ENCODE results near the gene SPEN. TPM values are rescaled to one million over a fixed set of nuclear protein-coding genes. Genes with fewer than 3 reads are reported as not detected.

The SPEN gene
- total and polyA plus RNA-seq, 7 experiments from 2014 or later = 10.1 to 92.1 (median 77.9) TPM

DNA sequence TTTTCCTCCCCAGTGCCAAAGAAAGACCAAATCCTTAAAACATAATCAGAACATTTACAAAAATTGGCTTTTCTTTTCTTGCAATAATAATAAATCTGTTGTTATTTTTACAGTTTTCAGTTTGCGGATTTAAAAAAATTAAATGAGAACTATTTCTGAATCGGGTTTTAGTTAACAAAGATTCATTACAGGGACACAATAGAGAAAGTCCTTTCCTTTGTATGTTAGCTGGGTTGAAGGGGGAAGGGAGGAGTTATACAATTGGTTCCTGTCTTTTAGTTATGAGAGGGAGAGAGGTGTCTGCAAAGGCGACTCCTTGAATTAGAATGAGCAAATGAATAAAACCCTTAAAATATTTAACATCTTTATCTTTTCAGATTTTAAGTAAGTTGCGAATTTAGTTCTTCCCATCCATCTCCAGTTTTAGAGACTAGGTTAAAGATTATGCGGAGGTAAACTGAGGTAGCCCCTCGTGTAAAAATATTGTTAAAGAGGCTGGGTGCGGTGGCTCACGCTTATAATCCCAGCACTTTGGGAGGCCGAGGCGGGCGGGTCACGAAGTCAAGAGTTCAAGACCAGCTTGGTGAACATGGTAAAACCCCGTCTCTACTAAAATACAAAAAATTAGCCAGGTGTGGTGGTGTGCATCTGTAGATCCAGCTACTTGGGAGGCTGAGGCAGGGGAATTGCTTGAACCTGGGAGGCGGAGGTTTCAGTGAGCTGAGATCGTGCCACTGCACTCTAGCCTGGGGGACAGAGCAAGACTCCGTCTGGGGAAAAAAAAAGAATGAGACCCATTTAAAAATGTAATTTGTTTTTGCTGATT is 3.9 kb downstream of the SPEN start:
- Mint-ChIP-seq H3K27ac (peak overlapping the region in 6 of 9 donors; percentile 16 to 67 (median 55)), H3K4me3 (peak overlapping the region; percentile 37 to 98 (median 58)), H3K4me1 (peaks cover 17 to 67% (median 46%) of the 10 kb centered on the region in 7 donors), H3K36me3 (no peaks in the 10 kb centered on the region), H3K27me3 (no peaks in the 10 kb centered on the region), H3K9me3 (no peaks in the 10 kb centered on the region)
- Histone ChIP-seq H3K27me3 (ENCODE audit: control insufficient read depth in 2 of 2, insufficient read depth in 2 of 2, low read length in 2 of 2) (no peaks in the 10 kb centered on the region), H3K4me1 (ENCODE audit: control insufficient read depth in 2 of 2, insufficient read depth in 2 of 2, low read length in 2 of 2) (peaks cover 16 to 20% of the 10 kb centered on the region in 2 donors), H3K36me3 (ENCODE audit: control insufficient read depth in 2 of 3, insufficient read depth in 3 of 3, low read length in 3 of 3) (no peaks in the 10 kb centered on the region), H3K9me3 (ENCODE audit: control insufficient read depth in 2 of 3, low read length in 3 of 3) (no peaks in the 10 kb centered on the region), H3K4me3 (ENCODE audit: low read length) (no peak overlapping the region), H3K27ac (ENCODE audit: low read depth, low read length) (no peak overlapping the region)
- intact Hi-C loops (cut with micrococcal nuclease) = no loop called here
- POLR2A ChIA-PET = interaction anchor here (1.0 to 11.0 kb wide), 3 partner anchors 14 to 125 kb away, joined by 3 to 227 read pairs (median 9); partner anchors contain the start of gene ZBTB17
- ATAC-seq (no peak), DNase-seq (no peak)
- CTCF ChIA-PET = interaction anchor here (0.6 kb wide), 1 partner anchor 318 kb away, joined by 3 read pairs; no protein-coding TSS in a partner anchor

DNA sequence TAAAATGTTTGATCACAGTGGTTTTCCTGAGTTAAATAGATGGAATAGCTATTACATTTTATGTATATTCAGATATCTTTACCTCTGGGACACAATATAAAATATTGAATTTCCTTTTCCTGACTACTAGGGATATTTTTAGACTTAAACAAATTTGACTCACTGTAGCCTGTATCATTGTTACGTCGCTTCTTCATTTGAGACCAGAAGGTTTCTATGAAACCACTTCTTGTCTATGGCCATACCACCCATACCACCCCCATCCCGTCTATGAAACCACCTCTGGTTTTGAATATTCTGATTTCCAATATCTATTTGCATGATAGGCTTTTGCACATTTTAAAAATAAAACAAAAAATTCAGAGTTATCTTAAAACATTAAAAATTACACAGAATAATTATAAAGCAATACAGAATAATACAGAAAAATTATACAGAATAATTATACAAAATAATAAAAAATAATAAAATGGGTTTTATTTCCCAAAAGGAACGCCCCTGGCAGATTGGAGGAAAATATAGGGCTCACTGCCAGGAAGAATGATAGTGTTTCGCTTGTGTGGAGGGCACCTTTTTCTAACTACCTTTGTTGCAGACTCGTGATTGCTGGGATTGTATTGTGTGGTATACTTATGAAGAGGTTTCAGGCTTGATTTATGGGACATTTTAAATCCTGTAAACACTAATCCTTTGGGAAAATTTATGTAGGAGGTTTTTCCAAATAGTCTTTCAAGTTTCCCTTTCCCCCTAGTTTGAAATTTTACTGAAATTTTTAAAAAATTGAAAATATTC is 4.7 kb downstream of the SPEN start:
- Mint-ChIP-seq H3K9me3 (no peaks in the 10 kb centered on the region), H3K27ac (no peak overlapping the region), H3K4me3 (peak overlapping the region in 6 of 10 donors; percentile 19 to 98 (median 60)), H3K36me3 (no peaks in the 10 kb centered on the region), H3K4me1 (peaks cover 17 to 67% (median 47%) of the 10 kb centered on the region in 7 donors), H3K27me3 (no peaks in the 10 kb centered on the region)
- H3K27ac ChIP-seq (ENCODE audit: low read depth, low read length) = no peak overlapping the region
- peaks cover 11 to 12% of the 10 kb centered on the region in 2 donors for H3K4me1 ChIP-seq (ENCODE audit: control insufficient read depth in 2 of 2, insufficient read depth in 2 of 2, low read length in 2 of 2)
- H3K36me3 ChIP-seq (ENCODE audit: control insufficient read depth in 2 of 3, insufficient read depth in 3 of 3, low read length in 3 of 3) = no peaks in the 10 kb centered on the region
- H3K9me3 ChIP-seq (ENCODE audit: control insufficient read depth in 2 of 3, low read length in 3 of 3) = no peaks in the 10 kb centered on the region
- POLR2A ChIA-PET = interaction anchor here (0.6 to 11.0 kb wide), 3 partner anchors 14 to 33 kb away, joined by 3 to 227 read pairs (median 9); no protein-coding TSS in a partner anchor
- DNase-seq (no peak), ATAC-seq (no peak)
- CTCF ChIA-PET = interaction anchor here (0.6 kb wide), 1 partner anchor 317 kb away, joined by 3 read pairs; no protein-coding TSS in a partner anchor
- intact Hi-C loops (cut with micrococcal nuclease) = no loop called here
- no peaks in the 10 kb centered on the region for H3K27me3 ChIP-seq (ENCODE audit: control insufficient read depth in 2 of 2, insufficient read depth in 2 of 2, low read length in 2 of 2)
- no peak overlapping the region for H3K4me3 ChIP-seq (ENCODE audit: low read length)

DNA sequence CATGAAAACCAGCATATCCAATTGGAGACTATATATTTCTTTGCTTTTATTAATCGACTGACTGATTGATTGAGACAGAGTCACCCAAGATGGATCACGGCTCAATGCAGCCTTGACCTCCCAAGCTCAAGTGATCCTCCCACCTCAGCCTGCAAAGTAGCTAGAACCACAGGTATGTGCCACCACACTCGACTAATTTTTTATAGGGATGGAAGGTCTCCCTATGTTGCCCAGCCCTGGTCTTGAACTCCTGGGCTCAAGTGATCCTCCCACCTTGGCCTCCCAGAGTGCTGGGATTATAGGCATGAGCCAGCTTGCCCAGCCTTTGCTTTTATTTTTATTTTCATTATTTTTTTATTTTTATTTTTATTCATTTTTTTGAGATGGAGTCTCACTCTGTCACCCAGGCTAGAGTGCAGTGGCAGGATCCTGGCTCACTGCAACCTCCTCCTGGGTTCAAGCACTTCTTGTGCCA is 5.4 kb downstream of the SPEN start:
- Mint-ChIP-seq H3K27ac (peak overlapping the region in 1 of 9 donors; percentile 32), H3K9me3 (no peaks in the 10 kb centered on the region), H3K4me3 (peak overlapping the region in 1 of 10 donors; percentile 89), H3K4me1 (peaks cover 17 to 70% (median 47%) of the 10 kb centered on the region in 7 donors), H3K36me3 (no peaks in the 10 kb centered on the region), H3K27me3 (no peaks in the 10 kb centered on the region)
- H3K27ac ChIP-seq (ENCODE audit: low read depth, low read length) = no peak overlapping the region
- no peaks in the 10 kb centered on the region for H3K36me3 ChIP-seq (ENCODE audit: control insufficient read depth in 2 of 3, insufficient read depth in 3 of 3, low read length in 3 of 3)
- H3K4me1 ChIP-seq (ENCODE audit: control insufficient read depth in 2 of 2, insufficient read depth in 2 of 2, low read length in 2 of 2) = peaks cover 11 to 12% of the 10 kb centered on the region in 2 donors
- H3K27me3 ChIP-seq (ENCODE audit: control insufficient read depth in 2 of 2, insufficient read depth in 2 of 2, low read length in 2 of 2) = no peaks in the 10 kb centered on the region
- intact Hi-C loops (cut with micrococcal nuclease) = no loop called here
- CTCF ChIA-PET = no interaction called here
- POLR2A ChIA-PET = interaction anchor here (0.6 to 11.0 kb wide), 2 partner anchors 20 to 33 kb away, joined by 3 to 227 read pairs; no protein-coding TSS in a partner anchor
- no peak for DNase-seq
- no peak for ATAC-seq
- H3K4me3 ChIP-seq (ENCODE audit: low read length) = no peak overlapping the region
- H3K9me3 ChIP-seq (ENCODE audit: control insufficient read depth in 2 of 3, low read length in 3 of 3) = no peaks in the 10 kb centered on the region

DNA sequence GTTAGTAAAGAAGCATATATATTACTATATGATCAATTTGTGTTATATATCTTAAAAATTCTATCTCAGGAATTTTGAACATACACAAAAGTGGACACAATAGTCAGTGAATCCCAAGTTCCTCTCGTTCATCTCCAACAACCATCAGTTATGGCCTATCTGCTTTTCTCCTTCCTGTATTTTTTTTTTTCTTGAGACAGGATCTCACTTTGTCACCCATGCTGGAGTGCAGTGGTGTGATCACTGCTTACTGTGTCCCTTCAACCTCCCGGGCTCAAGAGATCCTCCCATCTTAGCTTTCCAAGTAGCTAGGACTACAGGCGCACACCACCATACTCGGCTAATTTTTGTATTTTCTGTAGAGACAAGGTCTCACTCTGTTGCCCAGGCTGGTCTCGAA is 9.4 kb downstream of the SPEN start:
- peak overlapping the region in 3 of 10 donors; percentile 9 to 19 (median 13) for H3K4me3 Mint-ChIP-seq
- ATAC-seq (no peak), DNase-seq (no peak)
- H3K9me3 ChIP-seq (ENCODE audit: control insufficient read depth in 2 of 3, low read length in 3 of 3) = no peaks in the 10 kb centered on the region
- ChIA-PET CTCF (no interaction called here), POLR2A (interaction anchor here (0.6 kb wide), 1 partner anchor 657 kb away, joined by 5 read pairs; the partner anchor contains the start of gene RNU1-1)
- H3K4me1 Mint-ChIP-seq = peaks cover 8 to 73% (median 32%) of the 10 kb centered on the region in 7 donors
- H3K27ac ChIP-seq (ENCODE audit: low read depth, low read length) = no peak overlapping the region
- no peak overlapping the region for H3K4me3 ChIP-seq (ENCODE audit: low read length)
- peak overlapping the region in 3 of 9 donors; percentile 23 to 38 (median 25) for H3K27ac Mint-ChIP-seq
- intact Hi-C loops (cut with micrococcal nuclease) = no loop called here
- peaks cover 0 to 5% (median 0%) of the 10 kb centered on the region in 5 donors for H3K36me3 Mint-ChIP-seq
- H3K36me3 ChIP-seq (ENCODE audit: control insufficient read depth in 2 of 3, insufficient read depth in 3 of 3, low read length in 3 of 3) = no peaks in the 10 kb centered on the region
- no peaks in the 10 kb centered on the region for H3K27me3 ChIP-seq (ENCODE audit: control insufficient read depth in 2 of 2, insufficient read depth in 2 of 2, low read length in 2 of 2)
- H3K27me3 Mint-ChIP-seq = no peaks in the 10 kb centered on the region
- peaks cover 0 to 4% of the 10 kb centered on the region in 2 donors for H3K4me1 ChIP-seq (ENCODE audit: control insufficient read depth in 2 of 2, insufficient read depth in 2 of 2, low read length in 2 of 2)
- no peaks in the 10 kb centered on the region for H3K9me3 Mint-ChIP-seq

DNA sequence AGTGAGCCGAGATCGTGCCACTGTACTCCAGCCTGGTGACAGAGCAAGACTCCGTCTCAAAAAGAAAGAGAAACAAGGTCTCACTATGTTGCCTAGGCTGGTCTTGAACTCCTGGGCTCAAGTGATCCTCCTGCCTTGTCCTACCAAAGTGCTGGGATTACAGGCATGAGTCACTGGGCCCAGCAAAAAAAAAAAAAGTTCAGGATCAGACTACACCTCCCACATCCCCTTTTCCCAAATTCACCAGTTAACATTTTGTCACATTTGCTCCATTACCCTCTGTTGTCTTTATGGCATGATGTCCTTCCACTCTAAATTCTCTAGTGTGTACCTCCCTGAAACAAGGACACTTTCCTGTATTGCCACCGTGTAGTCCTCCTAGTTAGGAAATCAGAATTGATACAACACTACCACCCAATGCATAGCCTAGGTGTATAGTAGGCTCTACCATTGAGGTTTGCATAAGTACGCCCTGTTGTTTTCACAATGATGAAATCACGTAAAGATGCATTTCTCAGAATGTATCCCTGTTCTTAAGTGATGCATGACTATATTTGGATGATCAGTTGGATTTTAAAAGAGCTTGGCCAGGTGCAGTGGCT is 10.7 kb downstream of the SPEN start:
- CTCF ChIA-PET = no interaction called here
- Mint-ChIP-seq H3K9me3 (no peaks in the 10 kb centered on the region), H3K4me1 (peaks cover 8 to 73% (median 31%) of the 10 kb centered on the region in 7 donors)

More for the DNA sequence above, 10.7 kb downstream of the SPEN start:
- peak overlapping the region in 6 of 10 donors; percentile 6 to 44 (median 14) for H3K4me3 Mint-ChIP-seq
- POLR2A ChIA-PET = interaction anchor here (1.6 to 1.8 kb wide), 2 partner anchors 9 to 11 kb away, joined by 5 to 7 read pairs; partner anchors contain the start of gene SPEN
- no peaks in the 10 kb centered on the region for H3K27me3 Mint-ChIP-seq
- peaks cover 0 to 5% (median 0%) of the 10 kb centered on the region in 5 donors for H3K36me3 Mint-ChIP-seq
- H3K27me3 ChIP-seq (ENCODE audit: control insufficient read depth in 2 of 2, insufficient read depth in 2 of 2, low read length in 2 of 2) = no peaks in the 10 kb centered on the region
- no peaks in the 10 kb centered on the region for H3K9me3 ChIP-seq (ENCODE audit: control insufficient read depth in 2 of 3, low read length in 3 of 3)
- ATAC-seq = no peak
- intact Hi-C loops (cut with micrococcal nuclease) = no loop called here
- no peaks in the 10 kb centered on the region for H3K36me3 ChIP-seq (ENCODE audit: control insufficient read depth in 2 of 3, insufficient read depth in 3 of 3, low read length in 3 of 3)
- peaks cover 0 to 4% of the 10 kb centered on the region in 2 donors for H3K4me1 ChIP-seq (ENCODE audit: control insufficient read depth in 2 of 2, insufficient read depth in 2 of 2, low read length in 2 of 2)
- peak overlapping the region in 6 of 9 donors; percentile 5 to 81 (median 34) for H3K27ac Mint-ChIP-seq
- H3K27ac ChIP-seq (ENCODE audit: low read depth, low read length) = no peak overlapping the region
- H3K4me3 ChIP-seq (ENCODE audit: low read length) = no peak overlapping the region
- no peak for DNase-seq

Data from naive thymus-derived CD4-positive, alpha-beta T cell (primary cell).